ENCODE data around the gene DLEC1. TPM values are rescaled to one million over a fixed set of nuclear protein-coding genes. Genes with fewer than 3 reads are reported as not detected.
"Not testable (repeated sequence)": the region's sequence is repeated elsewhere in the genome, so short reads cannot be mapped to it uniquely, and the experiment has no call there.

The DLEC1 gene
- total RNA-seq, 1 donor from 2014 or later: 0.42 TPM

- H3K4me1 Mint-ChIP-seq (ENCODE audit: low read depth, unreplicated experiment): peaks cover 23% of the 10 kb centered on the region
- no peak overlapping the region for H3K27ac Mint-ChIP-seq (ENCODE audit: unreplicated experiment)
- H3K4me3 Mint-ChIP-seq (ENCODE audit: unreplicated experiment): peak overlapping the region; percentile 38
- no peak for DNase-seq
- H3K9me3 Mint-ChIP-seq (ENCODE audit: unreplicated experiment): peaks cover 14% of the 10 kb centered on the region
- TF ChIP-seq, protein P1, sequence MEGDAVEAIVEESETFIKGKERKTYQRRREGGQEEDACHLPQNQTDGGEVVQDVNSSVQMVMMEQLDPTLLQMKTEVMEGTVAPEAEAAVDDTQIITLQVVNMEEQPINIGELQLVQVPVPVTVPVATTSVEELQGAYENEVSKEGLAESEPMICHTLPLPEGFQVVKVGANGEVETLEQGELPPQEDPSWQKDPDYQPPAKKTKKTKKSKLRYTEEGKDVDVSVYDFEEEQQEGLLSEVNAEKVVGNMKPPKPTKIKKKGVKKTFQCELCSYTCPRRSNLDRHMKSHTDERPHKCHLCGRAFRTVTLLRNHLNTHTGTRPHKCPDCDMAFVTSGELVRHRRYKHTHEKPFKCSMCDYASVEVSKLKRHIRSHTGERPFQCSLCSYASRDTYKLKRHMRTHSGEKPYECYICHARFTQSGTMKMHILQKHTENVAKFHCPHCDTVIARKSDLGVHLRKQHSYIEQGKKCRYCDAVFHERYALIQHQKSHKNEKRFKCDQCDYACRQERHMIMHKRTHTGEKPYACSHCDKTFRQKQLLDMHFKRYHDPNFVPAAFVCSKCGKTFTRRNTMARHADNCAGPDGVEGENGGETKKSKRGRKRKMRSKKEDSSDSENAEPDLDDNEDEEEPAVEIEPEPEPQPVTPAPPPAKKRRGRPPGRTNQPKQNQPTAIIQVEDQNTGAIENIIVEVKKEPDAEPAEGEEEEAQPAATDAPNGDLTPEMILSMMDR (IDR thresholded peaks at IDR 0.05; ENCODE audit: partially characterized antibody, unreplicated experiment): no peak
- H3K36me3 Mint-ChIP-seq (ENCODE audit: unreplicated experiment): no peaks in the 10 kb centered on the region
- peaks cover 13% of the 10 kb centered on the region for H3K27me3 Mint-ChIP-seq (ENCODE audit: unreplicated experiment)
These were observed 94.2 kb downstream of the DLEC1 start for GRCh38 chr3:38133209-38133556.

DNA sequence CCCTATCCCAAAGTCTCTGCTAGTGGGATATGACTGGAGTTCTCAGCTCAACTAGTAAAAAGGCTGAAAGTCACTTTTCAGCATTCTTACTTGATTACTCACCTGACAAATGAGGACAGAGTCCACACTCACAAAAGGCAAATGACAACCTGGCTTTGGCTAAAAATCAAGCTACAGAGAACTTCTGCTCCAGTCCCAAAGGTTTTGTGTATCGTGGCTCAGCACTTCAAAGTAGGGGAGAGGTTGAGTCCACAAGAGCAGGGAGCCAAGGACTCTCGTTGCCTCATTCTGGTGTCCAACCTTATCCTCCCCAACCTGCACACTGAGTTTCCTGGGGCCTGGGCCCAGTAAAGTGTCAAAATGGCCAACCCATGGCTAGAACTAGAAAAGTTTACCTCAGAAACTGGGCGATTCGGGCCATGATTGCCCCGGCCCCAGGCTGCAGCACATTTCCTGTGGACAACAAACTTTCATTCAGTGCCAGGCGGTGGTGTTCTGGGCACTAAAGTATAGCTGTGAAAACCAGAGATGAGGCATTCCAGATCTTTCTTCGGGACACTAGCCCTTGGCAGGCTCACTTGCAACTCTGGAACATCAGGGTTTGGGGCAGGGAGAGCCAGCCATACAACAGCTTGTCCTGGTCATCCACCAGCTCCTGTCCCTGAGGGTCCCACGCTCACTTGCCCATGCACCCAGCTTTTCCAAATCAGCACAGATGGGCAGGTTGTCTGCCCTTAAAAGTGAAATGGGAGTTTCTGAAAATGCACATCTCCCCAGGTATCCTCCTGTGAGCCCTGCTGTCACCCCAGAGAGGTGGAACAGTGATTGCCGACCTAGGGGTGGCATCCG is 94.8 kb downstream of the DLEC1 start:
- Mint-ChIP-seq H3K9me3 (ENCODE audit: unreplicated experiment) (peaks cover 16% of the 10 kb centered on the region), H3K36me3 (ENCODE audit: unreplicated experiment) (no peaks in the 10 kb centered on the region), H3K4me1 (ENCODE audit: low read depth, unreplicated experiment) (peaks cover 24% of the 10 kb centered on the region), H3K4me3 (ENCODE audit: unreplicated experiment) (no peak overlapping the region), H3K27ac (ENCODE audit: unreplicated experiment) (no peak overlapping the region), H3K27me3 (ENCODE audit: unreplicated experiment) (peaks cover 15% of the 10 kb centered on the region)
- TF ChIP-seq, protein P1 (IDR thresholded peaks at IDR 0.05; ENCODE audit: partially characterized antibody, unreplicated experiment): no peak
- no peak for DNase-seq

DNA sequence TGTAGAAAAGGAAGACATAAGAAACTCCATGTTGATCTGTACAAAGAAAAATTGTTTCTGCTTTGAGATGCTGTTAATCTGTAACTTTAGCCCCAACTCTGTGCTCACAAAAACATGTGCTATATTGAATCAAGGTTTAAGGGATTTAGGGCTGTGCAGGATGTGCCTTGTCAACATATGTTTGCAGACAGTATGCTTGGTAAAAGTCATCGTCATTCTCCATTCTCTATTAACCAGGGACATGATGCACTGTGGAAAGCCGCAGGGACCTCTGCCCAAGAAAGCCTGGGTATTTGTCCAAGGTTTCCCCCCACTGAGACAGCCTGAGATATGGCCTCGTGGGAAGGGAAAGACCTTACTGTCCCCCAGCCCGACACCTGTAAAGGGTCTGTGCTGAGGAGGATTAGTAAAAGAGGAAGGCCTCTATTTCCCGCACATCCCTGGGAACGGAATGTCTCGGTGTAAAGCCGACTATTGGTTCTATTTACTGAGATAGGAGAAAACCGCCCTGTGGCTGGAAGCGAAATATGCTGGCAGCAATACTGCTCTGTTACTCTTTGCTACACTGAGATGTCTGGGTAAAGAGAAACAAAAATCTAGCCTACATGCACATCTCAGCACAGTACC is 95.6 kb downstream of the DLEC1 start:
- not testable (repeated sequence) for DNase-seq; H3K36me3 Mint-ChIP-seq (ENCODE audit: unreplicated experiment)
- H3K27ac Mint-ChIP-seq (ENCODE audit: unreplicated experiment): peak overlapping the region; percentile 24
- peak overlapping the region; percentile 7 for H3K4me3 Mint-ChIP-seq (ENCODE audit: unreplicated experiment)
- peaks cover 17% of the 10 kb centered on the region for H3K27me3 Mint-ChIP-seq (ENCODE audit: unreplicated experiment)
- peaks cover 24% of the 10 kb centered on the region for H3K4me1 Mint-ChIP-seq (ENCODE audit: low read depth, unreplicated experiment)
- peaks cover 16% of the 10 kb centered on the region for H3K9me3 Mint-ChIP-seq (ENCODE audit: unreplicated experiment)

- not testable (repeated sequence) for DNase-seq; H3K36me3 Mint-ChIP-seq (ENCODE audit: unreplicated experiment)
- H3K9me3 Mint-ChIP-seq (ENCODE audit: unreplicated experiment): peaks cover 16% of the 10 kb centered on the region
- peak overlapping the region; percentile 98 for H3K27ac Mint-ChIP-seq (ENCODE audit: unreplicated experiment)
- peaks cover 19% of the 10 kb centered on the region for H3K27me3 Mint-ChIP-seq (ENCODE audit: unreplicated experiment)
- peak overlapping the region; percentile 99 for H3K4me3 Mint-ChIP-seq (ENCODE audit: unreplicated experiment)
- peaks cover 23% of the 10 kb centered on the region for H3K4me1 Mint-ChIP-seq (ENCODE audit: low read depth, unreplicated experiment)
These were observed 96.7 kb downstream of the DLEC1 start for GRCh38 chr3:38135621-38136277.

DNA sequence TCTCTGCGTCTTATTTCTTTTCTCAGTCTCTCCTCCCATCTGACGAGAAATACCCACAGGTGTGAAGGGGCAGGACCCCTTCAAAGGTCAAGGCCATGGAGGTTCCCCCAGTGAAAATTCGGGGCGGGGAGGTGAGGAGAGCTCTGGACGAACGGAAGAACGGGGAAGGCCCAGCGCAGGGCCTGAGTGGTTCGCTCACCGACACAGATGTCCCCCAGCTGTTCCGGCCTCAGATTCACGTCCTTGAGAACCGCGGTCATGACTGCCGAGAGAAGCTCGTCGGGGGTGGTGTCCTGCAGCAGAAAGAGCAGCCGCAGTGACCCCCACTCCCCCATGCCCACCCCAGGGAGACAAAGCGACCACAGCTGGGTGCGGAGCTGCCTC is 97.4 kb downstream of the DLEC1 start:
- Mint-ChIP-seq H3K27me3 (ENCODE audit: unreplicated experiment) (peaks cover 19% of the 10 kb centered on the region), H3K27ac (ENCODE audit: unreplicated experiment) (peak overlapping the region; percentile 98), H3K4me3 (ENCODE audit: unreplicated experiment) (peak overlapping the region; percentile 99), H3K9me3 (ENCODE audit: unreplicated experiment) (peaks cover 19% of the 10 kb centered on the region), H3K36me3 (ENCODE audit: unreplicated experiment) (no peaks in the 10 kb centered on the region), H3K4me1 (ENCODE audit: low read depth, unreplicated experiment) (peaks cover 25% of the 10 kb centered on the region)
- DNase-seq: peak; percentile 54
- TF ChIP-seq, protein P1 (IDR thresholded peaks at IDR 0.05; ENCODE audit: partially characterized antibody, unreplicated experiment): no peak

Data from glutamatergic neuron (in vitro differentiated cells).